Neural progenitor cell (in vitro differentiated cells): ENCODE data around the gene SNRNP40.

ENCODE experiments used
- EZH2 ChIP-seq: fragments of 200-600 bp; sonication (generic); IDR thresholded peaks from 2 replicates; pipeline ENCODE4 v1.6.1; 2017; ENCODE audit warnings: antibody characterized with exemption, mild to moderate bottlenecking, moderate library complexity
- EZH2phosphoT487 ChIP-seq: fragments of 200-600 bp; sonication (generic); IDR thresholded peaks from 2 replicates; pipeline ENCODE4 v1.6.1; 2017; ENCODE audit warnings: antibody characterized with exemption
- TF ChIP-seq, protein P1 (sequence below): fragments of 200-600 bp; sonication (generic); IDR thresholded peaks from 2 replicates; pipeline ENCODE4 v1.5.1; 2017; ENCODE audit warnings: antibody characterized with exemption, mild to moderate bottlenecking

DNA sequence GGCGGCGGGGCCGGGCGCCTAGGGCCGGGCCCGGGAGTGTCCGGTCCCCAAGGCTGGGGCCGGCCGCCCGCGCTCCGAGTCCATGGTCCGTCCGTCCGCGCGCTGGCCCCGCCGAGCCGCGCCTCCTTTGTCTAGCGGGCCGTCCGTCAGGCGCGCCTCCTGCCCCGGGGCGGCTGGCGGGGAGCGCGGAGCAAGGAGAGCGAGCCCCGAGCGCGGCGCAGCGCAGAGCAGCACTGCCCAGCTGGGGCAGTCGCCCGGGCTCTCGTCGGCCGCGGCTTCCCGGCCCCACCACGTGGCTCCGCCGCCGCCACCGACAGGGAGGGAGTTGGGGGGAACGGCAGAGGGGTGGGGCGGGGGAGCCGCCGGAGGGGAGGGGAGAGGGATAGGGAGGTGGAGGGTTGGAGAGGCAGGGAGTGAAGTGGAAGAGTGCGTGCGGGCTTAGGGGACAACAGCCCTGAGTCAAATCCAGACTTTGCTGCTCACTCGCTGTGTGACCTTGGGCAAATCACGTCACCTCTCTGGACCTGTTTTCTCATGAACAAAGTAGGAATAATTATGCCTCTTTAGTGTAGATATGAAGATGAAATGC is 56.8 kb downstream of the SNRNP40 start, which contains the start of gene NKAIN1:
- TF ChIP-seq, protein P1, sequence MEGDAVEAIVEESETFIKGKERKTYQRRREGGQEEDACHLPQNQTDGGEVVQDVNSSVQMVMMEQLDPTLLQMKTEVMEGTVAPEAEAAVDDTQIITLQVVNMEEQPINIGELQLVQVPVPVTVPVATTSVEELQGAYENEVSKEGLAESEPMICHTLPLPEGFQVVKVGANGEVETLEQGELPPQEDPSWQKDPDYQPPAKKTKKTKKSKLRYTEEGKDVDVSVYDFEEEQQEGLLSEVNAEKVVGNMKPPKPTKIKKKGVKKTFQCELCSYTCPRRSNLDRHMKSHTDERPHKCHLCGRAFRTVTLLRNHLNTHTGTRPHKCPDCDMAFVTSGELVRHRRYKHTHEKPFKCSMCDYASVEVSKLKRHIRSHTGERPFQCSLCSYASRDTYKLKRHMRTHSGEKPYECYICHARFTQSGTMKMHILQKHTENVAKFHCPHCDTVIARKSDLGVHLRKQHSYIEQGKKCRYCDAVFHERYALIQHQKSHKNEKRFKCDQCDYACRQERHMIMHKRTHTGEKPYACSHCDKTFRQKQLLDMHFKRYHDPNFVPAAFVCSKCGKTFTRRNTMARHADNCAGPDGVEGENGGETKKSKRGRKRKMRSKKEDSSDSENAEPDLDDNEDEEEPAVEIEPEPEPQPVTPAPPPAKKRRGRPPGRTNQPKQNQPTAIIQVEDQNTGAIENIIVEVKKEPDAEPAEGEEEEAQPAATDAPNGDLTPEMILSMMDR = no peak
- no peak for TF ChIP-seq EZH2
- TF ChIP-seq EZH2phosphoT487 = no peak
